NCI-H2029 treated with DMSO at 0.1 percent for 48 hours (cell line): ENCODE measurements around the gene SLC2A10.

Experiments used
- DNase-seq: peaks from one replicate; lab custom pipeline; 2025; lab: John Stamatoyannopoulos, UW

SLC2A10 gene

DNA sequence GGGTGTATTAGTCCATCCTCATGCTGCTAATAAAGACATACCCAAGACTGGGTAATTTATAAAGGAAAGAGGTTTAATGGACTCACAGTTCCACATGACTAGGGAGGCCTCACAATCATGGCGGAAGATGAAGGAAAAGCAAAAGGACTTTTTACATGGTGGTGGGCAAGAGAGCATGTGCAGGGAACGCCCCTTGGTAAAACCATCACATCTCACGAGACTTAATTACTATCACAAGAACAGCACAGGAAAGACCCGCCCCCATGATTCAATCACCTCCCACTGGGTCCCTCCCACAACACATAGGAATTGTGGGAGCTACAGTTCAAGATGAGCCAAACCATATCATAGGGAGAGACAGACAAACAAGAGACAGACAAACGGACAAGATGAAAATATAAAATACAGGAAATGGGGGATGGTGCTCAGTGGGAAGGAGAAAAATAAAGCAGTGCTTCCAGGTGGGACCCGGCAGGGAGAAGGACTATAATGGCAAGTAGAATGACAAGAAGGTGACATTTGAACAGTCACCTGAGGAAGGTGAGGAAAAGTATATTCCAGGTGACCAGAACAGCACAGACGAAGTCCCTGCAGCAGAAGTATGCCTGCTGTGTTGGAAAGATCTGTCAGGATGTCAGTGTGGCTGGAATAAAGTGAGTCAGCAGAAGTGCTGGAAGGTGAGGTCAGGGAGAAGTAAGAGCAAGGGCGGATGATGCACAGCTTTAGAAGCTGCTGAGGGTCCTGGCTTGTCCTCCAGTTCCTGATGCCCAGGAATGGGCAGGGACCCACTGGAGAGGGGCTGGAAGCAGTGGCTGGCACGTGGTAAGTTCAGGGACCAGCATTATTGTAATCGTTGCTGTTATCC lies 61.1 kb downstream of the SLC2A10 start:
- no peak for DNase-seq

DNA sequence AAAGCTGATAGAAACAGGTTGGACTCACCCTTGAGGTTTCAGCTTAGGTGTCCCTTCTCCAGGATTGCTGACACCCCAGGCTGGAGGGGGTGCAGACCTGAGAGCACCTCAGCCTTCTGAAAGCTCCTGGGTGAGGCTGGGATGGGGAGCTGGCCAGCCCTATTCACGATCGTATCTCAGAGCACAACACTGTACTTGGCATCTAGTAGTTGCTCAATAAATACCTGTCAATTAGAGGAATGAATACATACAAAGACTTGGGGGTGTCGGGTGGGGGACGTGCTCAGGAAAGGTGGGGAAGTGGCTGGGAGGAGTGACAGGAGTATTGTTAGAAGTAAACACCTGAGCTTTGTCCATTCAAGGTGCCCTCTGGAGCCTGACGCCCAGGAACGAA lies 61.7 kb downstream of the SLC2A10 start:
- DNase-seq = no peak

DNA sequence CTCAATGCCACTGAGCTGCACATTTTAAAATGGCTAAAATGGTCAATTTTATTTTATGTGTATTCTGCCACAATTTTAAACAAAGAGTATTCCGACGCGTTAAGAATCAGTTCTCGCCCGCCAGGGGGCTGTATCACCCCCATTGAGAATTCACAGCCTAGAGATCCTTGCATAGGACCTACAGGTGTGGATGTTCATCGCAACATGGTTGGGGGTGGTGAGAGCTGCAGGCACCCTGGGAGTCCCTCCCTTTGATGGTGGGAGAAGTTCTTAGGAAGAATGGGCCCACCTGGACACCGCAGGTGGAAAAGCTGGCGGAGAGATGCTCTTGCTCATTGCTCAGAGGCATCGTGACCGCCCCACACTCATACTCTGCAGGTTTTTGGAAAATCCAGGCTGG lies 63.5 kb downstream of the SLC2A10 start:
- DNase-seq = no peak

DNA sequence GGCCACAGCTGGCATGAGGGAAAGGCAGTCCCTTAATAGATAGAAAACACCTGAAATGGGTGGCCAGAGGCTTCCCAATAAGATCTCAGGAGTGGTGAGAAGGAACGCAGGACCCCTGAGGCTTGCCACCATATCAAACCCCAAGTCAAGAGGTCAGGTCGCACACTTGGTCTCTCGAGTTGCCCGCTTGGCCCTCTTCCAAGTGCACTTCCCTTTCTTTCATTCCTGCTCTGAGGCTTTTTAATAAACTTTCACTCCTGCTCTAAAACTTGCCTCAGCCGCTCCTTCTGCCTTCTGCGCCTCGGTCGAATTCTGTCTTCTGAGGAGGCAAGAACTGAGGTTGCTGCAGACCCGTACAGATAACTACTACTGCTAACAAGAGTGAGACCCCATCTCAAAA lies 64.2 kb downstream of the SLC2A10 start:
- no peak for DNase-seq

DNA sequence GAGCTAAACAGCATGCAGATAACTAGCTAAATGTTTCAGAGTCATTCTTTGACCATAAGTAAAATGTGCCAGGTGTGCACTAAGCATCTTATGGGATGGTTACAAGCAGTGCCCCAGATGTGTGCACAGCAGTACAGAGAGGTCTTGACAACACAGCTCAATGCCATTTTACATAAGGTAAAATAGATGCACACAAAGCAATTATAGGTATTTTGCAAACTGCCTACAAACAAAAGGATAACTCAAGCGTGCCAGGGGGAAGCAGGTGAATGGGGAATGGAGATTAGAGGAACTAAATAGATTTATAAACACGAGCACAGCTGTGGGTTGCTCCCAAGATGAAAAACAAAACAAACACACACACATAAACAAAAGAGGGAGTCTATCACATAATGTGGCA lies 64.8 kb downstream of the SLC2A10 start:
- DNase-seq = peak; percentile 44

DNA sequence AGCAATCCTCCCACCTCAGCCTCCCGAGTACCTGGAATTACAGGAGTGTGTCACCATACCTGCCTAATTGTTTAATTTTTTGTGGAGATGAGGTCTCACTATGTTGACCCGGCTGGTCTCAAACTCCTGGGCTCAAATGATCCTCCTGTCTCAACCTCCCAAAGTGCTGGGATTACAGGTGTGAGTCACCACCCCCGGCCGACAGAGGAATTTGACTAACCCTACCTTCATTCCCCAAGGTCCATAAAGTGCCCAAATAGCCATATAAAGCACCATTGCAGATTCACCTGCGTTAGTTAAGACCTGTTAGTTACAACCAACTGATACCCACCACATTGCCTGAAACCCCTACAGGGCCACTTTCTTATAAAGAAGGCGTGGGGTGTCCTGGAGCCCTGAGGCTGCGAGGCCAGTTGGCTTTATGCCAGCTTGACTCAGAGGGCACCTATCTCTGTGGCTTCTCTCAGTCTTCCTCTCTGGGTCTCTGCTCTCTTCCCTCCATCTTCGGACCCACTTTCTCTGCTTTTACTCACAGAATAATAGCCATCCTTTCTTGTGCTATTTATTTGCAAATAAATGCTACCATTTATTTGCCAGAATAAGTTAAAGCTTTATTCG lies 65.6 kb downstream of the SLC2A10 start:
- DNase-seq = no peak

DNA sequence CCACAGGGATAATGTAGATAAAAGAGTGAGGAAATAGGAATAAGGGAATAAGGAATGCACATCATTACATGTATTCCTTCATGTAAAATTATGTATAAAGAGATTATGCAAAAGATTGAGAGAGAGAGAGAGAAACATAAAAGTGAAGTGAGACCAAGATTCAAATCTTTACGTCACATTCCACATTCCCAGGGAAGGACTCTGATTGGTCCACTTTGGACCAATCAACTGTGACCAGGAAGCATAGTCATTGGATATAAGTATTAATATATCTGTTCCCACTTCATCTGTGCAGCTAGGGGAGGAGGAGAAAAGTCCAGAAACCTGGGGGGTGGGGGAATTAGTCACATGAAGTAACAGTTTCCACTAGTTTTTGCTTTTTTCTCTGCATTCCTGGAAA lies 66.4 kb downstream of the SLC2A10 start:
- no peak for DNase-seq

DNA sequence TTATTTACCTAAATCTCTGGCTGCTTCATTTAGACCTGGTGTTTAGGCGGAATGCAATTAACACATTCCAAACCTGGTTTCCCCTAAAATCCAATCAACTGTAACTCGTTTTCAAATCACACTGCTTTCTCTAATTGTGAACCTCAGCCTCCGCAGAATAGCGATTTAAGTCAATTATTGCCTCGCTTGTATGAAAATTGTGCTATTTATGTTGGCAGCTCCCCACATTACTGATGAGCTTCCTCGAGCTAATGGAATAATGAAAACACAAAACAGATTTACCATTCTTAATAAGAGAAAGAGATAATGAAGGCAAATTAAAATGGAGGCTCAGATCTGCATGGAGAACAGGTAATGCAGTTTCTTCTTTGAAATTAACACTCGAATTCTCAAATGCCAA lies 67.9 kb downstream of the SLC2A10 start:
- DNase-seq = no peak

DNA sequence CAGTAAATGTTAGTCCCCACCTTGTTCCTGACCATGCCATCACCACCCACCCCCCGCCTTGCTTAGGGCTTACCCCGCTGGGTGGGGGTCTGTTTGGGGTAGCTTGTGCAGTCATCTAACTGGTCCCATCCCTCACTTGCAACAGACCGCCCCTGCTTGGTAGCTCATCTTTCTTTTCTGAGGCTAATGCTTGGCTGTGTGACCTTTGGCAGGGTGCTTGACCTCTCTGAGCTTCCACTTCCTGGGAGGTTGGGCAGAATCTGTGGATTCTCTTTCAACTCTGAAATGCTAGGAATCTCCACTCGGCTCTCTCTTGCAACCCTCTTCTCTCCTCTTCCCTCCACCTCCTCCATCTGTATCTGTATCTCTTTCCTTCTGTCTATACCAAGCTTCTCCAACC lies 70.4 kb downstream of the SLC2A10 start:
- DNase-seq = no peak

DNA sequence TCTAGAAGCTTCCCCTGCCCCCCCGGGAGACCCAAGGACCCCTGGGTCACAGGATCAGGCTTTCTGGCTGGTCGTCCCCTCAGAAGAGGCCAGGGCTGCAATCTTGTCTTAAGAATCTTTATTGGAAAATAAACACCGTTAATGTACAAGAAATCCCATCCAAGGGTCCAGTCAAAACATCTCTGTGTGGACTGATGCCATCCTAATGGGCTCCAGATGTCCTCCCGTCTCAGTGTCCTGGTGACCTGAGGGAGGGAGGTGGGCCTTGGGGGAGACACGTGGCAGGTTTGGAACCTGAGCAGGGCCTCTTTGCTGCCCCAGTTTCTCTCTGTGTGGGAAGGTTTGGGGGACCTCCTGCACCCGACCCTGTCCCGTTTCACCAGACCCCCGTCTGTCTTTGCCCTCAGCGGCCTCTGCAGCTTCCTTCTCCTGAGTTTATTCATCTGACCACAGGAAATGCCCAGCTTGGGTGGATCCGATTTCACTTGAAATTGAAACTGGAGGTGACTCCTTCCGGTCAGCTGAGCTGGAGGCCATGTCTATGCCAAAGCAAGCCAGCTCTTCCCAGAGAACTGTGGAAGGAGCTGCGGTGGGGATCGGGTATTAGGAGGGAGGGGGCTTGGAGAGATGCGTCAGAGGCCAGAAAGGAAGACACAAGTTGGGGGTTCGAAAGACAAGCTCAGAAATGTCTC lies 75.1 kb downstream of the SLC2A10 start:
- DNase-seq = no peak
